Pancreas (tissue), 10 donors: ENCODE results near the gene ANKRD23. TPM values are rescaled to one million over a fixed set of nuclear protein-coding genes. Genes with fewer than 3 reads are reported as not detected.

Experiments used
- ATAC-seq, 4 donors: fragments of 200-7000 bp; cut with Tn5 transposase; one replicate each; pipeline versions ENCODE4 v1.8.0 to v1.9.1; 2020; ENCODE audit warnings: mild to moderate bottlenecking in 4 of 4, moderate library complexity in 4 of 4
- DNase-seq, 6 donors: peaks; one replicate each; pipeline ENCODE4 v3.0.0-alpha.2; 2020
- FAIRE-seq: peaks from 2 replicates; lab custom pipeline; 2012; peaks lifted over from hg19 to GRCh38; lab: Jason Lieb, UNC
- H3K27ac ChIP-seq, 4 donors: fragments of 200-600 bp; sonication (generic); 1 replicate in 3 of 4; 2 replicates in 1 of 4; pipeline versions ENCODE4 v1.5.0 to v1.8.0; 2020
- H3K27me3 ChIP-seq, 4 donors: fragments of 200-600 bp; one replicate each; pipeline ENCODE4 v1.8.0; 2021
- H3K36me3 ChIP-seq, 3 donors: fragments of 200-600 bp; sonication (generic) in 1 of 3; one replicate each; pipeline versions ENCODE4 v1.5.0 to v1.8.0; 2020 to 2021
- H3K4me1 ChIP-seq, 3 donors: fragments of 200-600 bp; one replicate each; pipeline ENCODE4 v1.8.0; 2021
- H3K4me3 ChIP-seq, 4 donors: fragments of 200-600 bp; sonication (generic) in 2 of 4; one replicate each; pipeline versions ENCODE4 v1.5.0 to v1.8.0; 2020 to 2021
- H3K9me3 ChIP-seq, 4 donors: fragments of 200-600 bp; one replicate each; pipeline ENCODE4 v1.8.0; 2021
- CTCF ChIP-seq, 4 donors: fragments of 200-600 bp; sonication (generic) in 3 of 4; IDR thresholded peaks; one replicate each; pipeline versions ENCODE4 v1.5.0 to v1.8.0; 2021; ENCODE audit warnings: antibody characterized with exemption in 4 of 4
- WGBS, 2 donors: extraction: QIAGEN DNeasy Blood & Tissue Kit; methylation state at CpG; one replicate each; pipeline ENCODE4 v1.1.7; 2013; 5-methylcytosine and 5-hydroxymethylcytosine counted together
- intact Hi-C, 3 donors: fragments of 100-400 bp; cut with DNase I; formaldehyde crosslinking; loops; one replicate each; pipeline versions ENCODE4 v1.11.1 to v1.14.2; 2022
- polyA plus RNA-seq, 2 donors: library from polyadenylated mRNA; stranded (reverse); fragments of 200-250 nt; gene quantifications; one replicate each; pipeline ENCODE4 v1.2.3, GENCODE V29; 2013
- total RNA-seq, 6 donors: library from RNA; stranded (reverse); fragmentation: NEBNext Ultra II Directional in 4 of 6; extraction: Animal tissue kit (Norgen Biotek cat#: 25700) in 4 of 6; gene quantifications; one replicate each; pipeline versions ENCODE4 v1.2.1 to v1.2.4, GENCODE V29; 2021 to 2023
- donor health status: healthy with polysubstance abuse.
- donor health status: DM: no; HTN: no; CAD: no; lungs with moderate emphysema.
- donor health status: DM: no; HTN: no; CAD: no.
- donor health status: control.
- donor health status: control.
- donor health status: Bipolar disorder and iron deficiency.
- donor health status: DM: yes; HTN: yes; CAD: no.
- donor health status: DM: no; HTN: no; CAD: no.
- donor health status: DM: no; HTN: no; CAD: no.
- donor health status: DM: yes; HTN: yes; CAD: no.

Gene ANKRD23
- total and polyA plus RNA-seq, 8 donors = 0.95 to 10.9 (median 2.9) TPM

- no peak overlapping the region for H3K27ac ChIP-seq
- no peak for DNase-seq
- TF ChIP-seq CTCF (IDR thresholded peaks at IDR 0.05) = no peak
- H3K9me3 ChIP-seq = no peaks in the 10 kb centered on the region
- peaks cover 0 to 5% (median 0%) of the 10 kb centered on the region in 3 donors for H3K4me1 ChIP-seq
- ATAC-seq = no peak
- FAIRE-seq = no peak
- WGBS, 2 donors = 82 to 91% methylated on average over 5 of the region's 5 CpGs
- H3K27me3 ChIP-seq = no peaks in the 10 kb centered on the region
- no peak overlapping the region for H3K4me3 ChIP-seq
- intact Hi-C loops = no loop called here
- no peaks in the 10 kb centered on the region for H3K36me3 ChIP-seq
Observed at GRCh38 chr2:96810783-96811192, 33.0 kb downstream of the ANKRD23 start.

GRCh38 chr2:96809951-96810782 lies 33.7 kb downstream of the ANKRD23 start:
- FAIRE-seq (no peak), DNase-seq (no peak), ATAC-seq (no peak)
- Histone ChIP-seq H3K27me3 (no peaks in the 10 kb centered on the region), H3K9me3 (no peaks in the 10 kb centered on the region), H3K27ac (no peak overlapping the region), H3K4me3 (no peak overlapping the region), H3K36me3 (no peaks in the 10 kb centered on the region), H3K4me1 (peaks cover 0 to 2% (median 0%) of the 10 kb centered on the region in 3 donors)
- 81 to 83% methylated on average over 12 of the region's 12 CpGs for WGBS, 2 donors
- intact Hi-C loops = loop anchor here in 1 of 3 donors (10.0 kb wide), 1 partner anchor 205 kb away; no protein-coding TSS in a partner anchor
- no peak for TF ChIP-seq CTCF (IDR thresholded peaks at IDR 0.05)

- no peaks in the 10 kb centered on the region for H3K4me1 ChIP-seq
- H3K27me3 ChIP-seq = no peaks in the 10 kb centered on the region
- no peak overlapping the region for H3K27ac ChIP-seq
- ATAC-seq (no peak), FAIRE-seq (no peak), DNase-seq (no peak)
- H3K36me3 ChIP-seq = no peaks in the 10 kb centered on the region
- H3K9me3 ChIP-seq = no peaks in the 10 kb centered on the region
- intact Hi-C loops = loop anchor here in 1 of 3 donors (10.0 kb wide), 1 partner anchor 205 kb away; no protein-coding TSS in a partner anchor
- H3K4me3 ChIP-seq = no peak overlapping the region
- TF ChIP-seq CTCF (IDR thresholded peaks at IDR 0.05) = no peak
- 89 to 91% methylated on average over 13 of the region's 13 CpGs for WGBS, 2 donors
Observed at GRCh38 chr2:96809216-96809882, 34.5 kb downstream of the ANKRD23 start.

GRCh38 chr2:96808176-96808837 lies 35.5 kb downstream of the ANKRD23 start:
- intact Hi-C loops = loop anchor here in 1 of 3 donors (10.0 kb wide), 1 partner anchor 204 kb away; no protein-coding TSS in a partner anchor
- no peak overlapping the region for H3K27ac ChIP-seq
- FAIRE-seq (no peak), ATAC-seq (peak in 3 of 4 donors; percentile 19 to 71 (median 48)), DNase-seq (no peak)
- no peaks in the 10 kb centered on the region for H3K36me3 ChIP-seq
- no peaks in the 10 kb centered on the region for H3K4me1 ChIP-seq
- H3K9me3 ChIP-seq = no peaks in the 10 kb centered on the region
- no peak for TF ChIP-seq CTCF (IDR thresholded peaks at IDR 0.05)
- no peaks in the 10 kb centered on the region for H3K27me3 ChIP-seq
- 66 to 67% methylated on average over 10 of the region's 10 CpGs for WGBS, 2 donors
- no peak overlapping the region for H3K4me3 ChIP-seq
